B cell (primary cell): ENCODE measurements around the gene CIB1.

Source experiments
- EZH2 ChIP-seq: IDR thresholded peaks from 2 replicates; pipeline ENCODE4 v1.6.1; 2012; ENCODE audit warnings: borderline replicate concordance, low read depth, mild to moderate bottlenecking, moderate library complexity, low read length; ENCODE audit not compliant: insufficient read depth, poor library complexity, severe bottlenecking
- TF ChIP-seq, protein P1 (sequence below): fragments of 200-600 bp; IDR thresholded peaks from one replicate; pipeline ENCODE4 v1.8.0; 2022; ENCODE audit warnings: antibody characterized with exemption, mild to moderate bottlenecking

DNA sequence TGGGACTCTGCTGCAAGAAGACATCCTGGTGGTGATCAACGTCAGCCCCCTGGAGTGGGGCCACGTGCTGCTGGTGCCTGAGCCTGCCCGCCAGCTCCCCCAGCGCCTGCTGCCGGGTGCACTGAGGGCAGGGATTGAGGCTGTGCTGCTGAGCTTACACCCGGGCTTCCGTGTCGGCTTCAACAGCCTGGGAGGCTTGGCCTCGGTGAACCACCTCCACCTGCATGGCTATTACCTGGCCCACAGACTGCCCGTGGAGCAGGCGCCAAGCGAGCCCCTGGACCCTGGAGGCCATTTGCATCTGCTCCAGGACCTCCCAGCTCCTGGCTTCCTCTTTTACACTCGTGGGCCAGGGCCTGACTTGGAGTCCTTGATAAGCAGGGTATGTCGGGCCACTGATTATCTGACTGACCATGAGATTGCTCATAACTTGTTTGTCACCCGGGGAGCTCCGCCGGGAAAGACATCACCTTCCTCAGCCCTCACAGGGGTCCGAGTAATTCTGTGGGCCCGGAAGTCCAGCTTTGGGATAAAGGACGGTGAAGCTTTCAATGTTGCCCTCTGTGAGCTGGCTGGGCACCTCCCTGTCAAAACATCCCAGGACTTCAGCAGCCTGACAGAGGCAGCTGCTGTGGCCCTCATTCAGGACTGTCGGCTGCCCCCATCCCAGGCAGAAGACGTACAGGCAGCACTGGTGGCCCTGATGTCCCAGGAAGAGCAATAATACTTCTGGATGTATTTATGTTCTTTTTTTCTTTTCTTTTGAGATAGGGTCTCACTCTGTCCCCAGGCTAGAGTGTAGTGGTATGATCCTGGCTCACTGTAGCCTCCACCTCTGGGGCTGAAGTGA lies 7.8 kb upstream of the CIB1 start:
- TF ChIP-seq, protein P1, sequence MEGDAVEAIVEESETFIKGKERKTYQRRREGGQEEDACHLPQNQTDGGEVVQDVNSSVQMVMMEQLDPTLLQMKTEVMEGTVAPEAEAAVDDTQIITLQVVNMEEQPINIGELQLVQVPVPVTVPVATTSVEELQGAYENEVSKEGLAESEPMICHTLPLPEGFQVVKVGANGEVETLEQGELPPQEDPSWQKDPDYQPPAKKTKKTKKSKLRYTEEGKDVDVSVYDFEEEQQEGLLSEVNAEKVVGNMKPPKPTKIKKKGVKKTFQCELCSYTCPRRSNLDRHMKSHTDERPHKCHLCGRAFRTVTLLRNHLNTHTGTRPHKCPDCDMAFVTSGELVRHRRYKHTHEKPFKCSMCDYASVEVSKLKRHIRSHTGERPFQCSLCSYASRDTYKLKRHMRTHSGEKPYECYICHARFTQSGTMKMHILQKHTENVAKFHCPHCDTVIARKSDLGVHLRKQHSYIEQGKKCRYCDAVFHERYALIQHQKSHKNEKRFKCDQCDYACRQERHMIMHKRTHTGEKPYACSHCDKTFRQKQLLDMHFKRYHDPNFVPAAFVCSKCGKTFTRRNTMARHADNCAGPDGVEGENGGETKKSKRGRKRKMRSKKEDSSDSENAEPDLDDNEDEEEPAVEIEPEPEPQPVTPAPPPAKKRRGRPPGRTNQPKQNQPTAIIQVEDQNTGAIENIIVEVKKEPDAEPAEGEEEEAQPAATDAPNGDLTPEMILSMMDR, result no peak
- TF ChIP-seq EZH2, result no peak
